GM19395 (cell line): ENCODE data around the gene ZNF668.
"Not testable (repeated sequence)": the region's sequence is repeated elsewhere in the genome, so short reads cannot be mapped to it uniquely, and the experiment has no call there.

Source experiments
- ATAC-seq: cut with Tn5 transposase; IDR thresholded peaks from one replicate; pipeline ENCODE4 v1.9.1; 2021; ENCODE audit warnings: mild to moderate bottlenecking, moderate library complexity; ENCODE audit not compliant: unreplicated experiment

Gene ZNF668

DNA sequence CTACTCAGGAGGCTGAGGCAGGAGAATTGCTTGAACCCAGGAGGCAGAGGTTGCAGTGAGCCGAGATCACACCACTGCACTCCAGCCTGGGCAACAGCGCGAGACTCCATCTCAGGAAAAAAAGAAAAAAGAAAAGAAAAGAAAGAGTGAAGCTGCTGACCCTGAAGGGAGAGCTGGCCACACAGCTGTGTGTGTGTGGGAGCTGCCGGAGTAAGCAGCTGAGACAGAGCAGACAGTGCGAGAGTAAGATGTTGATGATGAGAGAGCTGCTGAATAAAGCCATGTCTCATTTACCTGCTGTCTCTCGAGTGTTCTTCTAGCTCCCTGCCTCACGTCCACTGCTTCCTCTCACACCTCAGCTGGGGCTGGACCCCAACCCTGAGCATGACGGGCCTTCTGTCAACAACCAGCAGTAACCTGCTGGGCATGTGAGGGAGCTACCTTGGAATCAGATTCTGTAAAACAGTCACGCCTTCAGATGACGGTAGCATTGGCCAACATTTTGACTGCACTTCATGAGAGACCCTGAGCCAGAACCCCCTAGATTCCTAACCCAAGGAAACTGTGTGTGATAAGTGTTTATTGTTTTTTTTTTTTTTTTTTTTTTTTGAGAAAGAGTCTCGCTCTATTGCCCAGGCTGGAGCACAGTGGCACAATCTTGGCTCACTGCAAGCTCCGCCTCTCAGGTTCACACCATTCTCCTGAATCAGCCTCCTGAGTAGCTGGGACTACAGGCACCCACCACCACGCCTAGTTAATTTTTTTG lies 27.0 kb upstream of the ZNF668 start:
- not testable (repeated sequence) for ATAC-seq

DNA sequence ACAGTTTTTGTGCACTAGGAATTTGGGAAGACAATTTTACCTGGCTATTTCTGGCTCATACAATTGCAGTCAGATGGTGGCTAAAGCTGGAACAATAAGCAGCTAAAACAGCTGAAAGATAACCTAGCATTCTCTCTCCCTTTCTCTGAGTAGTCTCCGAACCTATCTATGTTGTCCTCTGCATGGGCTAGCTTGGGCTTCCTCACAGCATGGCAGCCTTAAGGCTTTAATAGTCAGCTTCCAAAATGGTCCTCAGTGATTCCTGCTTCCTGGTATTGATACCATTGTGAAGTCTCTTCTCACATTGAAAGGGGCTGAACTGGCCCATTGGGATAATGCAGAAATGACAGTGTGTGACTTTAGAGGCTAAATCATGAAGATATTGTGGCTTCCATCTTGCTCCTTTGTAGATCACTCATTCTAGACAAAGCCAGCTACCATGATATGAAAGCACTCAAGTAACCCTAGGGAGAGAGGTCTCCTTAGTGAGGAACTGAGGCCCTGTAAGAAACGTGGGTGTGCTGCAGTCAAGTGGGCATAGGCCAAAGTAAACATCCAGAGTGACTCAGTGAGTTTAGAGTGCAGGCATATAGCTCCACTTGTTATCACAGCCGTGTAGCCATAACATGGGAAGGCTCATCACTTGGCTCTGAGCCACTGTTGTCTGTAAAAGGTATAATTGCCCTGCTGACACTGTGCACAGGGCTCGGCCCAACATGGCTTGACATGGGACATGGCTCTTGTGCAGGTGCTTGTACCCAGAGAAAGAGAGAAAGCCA lies 26.0 kb upstream of the ZNF668 start:
- no peak for ATAC-seq

- ATAC-seq = peak; percentile 88
These were observed 20.5 kb upstream of the ZNF668 start, which contains the start of gene VKORC1 for GRCh38 chr16:31094424-31095120. Gene VKORC1 (minus strand): TSS chr16:31094797. CDS start chr16:31094729, 68 bp downstream.

- no peak for ATAC-seq
These were observed 20.0 kb upstream of the ZNF668 start for GRCh38 chr16:31094088-31094423.

- no peak for ATAC-seq
These were observed 19.2 kb upstream of the ZNF668 start for GRCh38 chr16:31093132-31093703.

GRCh38 chr16:31092330-31092729 lies 18.3 kb upstream of the ZNF668 start:
- no peak for ATAC-seq

DNA sequence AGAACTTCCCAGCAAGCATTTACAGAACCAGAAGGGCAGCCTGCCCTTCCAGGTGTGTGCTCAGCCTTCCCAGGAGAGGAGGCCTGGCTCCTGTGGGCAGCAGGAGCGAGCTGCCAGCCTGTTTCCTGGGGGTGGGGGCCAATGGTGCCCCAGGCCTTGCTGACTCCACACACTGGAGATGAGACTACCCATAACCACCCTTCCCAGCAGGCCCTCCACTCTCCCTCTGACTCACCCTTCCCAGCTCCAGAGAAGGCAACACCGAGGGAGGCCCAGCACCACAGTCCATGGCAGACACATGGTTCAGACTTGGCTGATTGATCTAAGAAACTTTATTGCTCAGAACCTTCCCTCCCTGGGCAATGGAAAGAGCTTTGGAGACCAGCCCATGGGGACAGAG lies 16.5 kb upstream of the ZNF668 start:
- ATAC-seq = no peak

GRCh38 chr16:31089199-31089598 lies 15.2 kb upstream of the ZNF668 start:
- no peak for ATAC-seq

GRCh38 chr16:31088459-31089183 lies 14.6 kb upstream of the ZNF668 start, which contains the start of gene PRSS53:
Gene PRSS53 (minus strand): TSS chr16:31088943. CDS start chr16:31088809, 134 bp downstream.
- no peak for ATAC-seq

- no peak for ATAC-seq
These were observed 13.9 kb upstream of the ZNF668 start for GRCh38 chr16:31087971-31088370.

DNA sequence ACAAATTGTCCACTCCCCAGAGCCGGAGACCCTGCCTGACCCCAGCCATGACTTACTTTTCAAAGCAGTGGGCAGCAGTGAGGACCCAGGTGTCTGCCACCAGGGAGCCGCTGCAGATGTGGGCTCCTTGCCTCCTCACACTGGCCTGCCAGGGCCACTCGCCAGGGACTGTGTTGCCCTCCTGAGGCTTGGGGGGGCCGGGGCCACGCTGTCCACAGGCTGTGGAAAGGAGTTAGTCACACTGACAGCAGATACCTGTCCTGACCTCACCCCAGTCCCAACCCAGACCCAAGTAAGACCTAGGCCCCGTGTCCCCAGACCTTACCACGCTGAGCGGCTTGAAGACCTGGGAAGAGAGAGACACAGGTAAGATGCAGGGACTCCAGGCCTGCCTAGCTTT lies 13.4 kb upstream of the ZNF668 start:
- ATAC-seq = no peak

GRCh38 chr16:31086629-31086906 lies 12.5 kb upstream of the ZNF668 start:
- no peak for ATAC-seq

- ATAC-seq = no peak
These were observed 12.0 kb upstream of the ZNF668 start for GRCh38 chr16:31085873-31086628.

- ATAC-seq = no peak
These were observed 11.4 kb upstream of the ZNF668 start for GRCh38 chr16:31085411-31085810.

DNA sequence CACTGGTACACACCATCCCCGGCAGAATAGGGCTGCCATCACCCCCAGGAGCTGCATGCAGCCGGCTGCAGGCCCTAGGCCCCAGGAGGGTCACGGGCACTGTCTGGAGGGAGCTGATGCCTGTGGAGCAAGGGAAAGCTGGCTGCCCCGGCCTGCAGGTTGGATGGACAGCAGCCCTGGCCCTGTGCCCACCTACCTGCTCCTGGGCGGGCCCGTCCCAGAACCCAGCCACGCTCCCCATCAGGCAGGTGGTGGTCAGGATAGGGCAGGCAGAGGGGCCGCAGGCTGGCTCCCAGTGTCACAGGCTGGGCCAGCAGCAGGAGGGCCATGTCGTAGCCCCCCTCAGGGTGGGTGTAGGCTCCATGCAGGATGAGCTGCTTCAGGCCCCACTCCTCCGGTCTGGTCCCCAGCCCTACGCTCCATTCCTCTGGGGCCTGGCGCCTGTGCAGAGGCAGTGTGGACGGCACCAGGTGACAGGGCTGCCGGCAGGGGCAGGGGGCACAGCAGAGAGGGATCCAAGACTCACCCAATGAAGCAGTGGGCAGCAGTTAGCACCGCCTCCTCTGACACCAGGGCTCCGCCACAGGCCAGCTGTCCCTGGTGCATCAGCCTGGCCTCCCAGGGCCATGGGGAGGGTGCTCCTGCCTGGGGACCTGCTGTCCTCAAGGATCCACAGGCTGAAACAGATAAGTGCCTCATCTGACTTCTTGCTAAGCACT lies 10.7 kb upstream of the ZNF668 start:
- ATAC-seq = no peak

DNA sequence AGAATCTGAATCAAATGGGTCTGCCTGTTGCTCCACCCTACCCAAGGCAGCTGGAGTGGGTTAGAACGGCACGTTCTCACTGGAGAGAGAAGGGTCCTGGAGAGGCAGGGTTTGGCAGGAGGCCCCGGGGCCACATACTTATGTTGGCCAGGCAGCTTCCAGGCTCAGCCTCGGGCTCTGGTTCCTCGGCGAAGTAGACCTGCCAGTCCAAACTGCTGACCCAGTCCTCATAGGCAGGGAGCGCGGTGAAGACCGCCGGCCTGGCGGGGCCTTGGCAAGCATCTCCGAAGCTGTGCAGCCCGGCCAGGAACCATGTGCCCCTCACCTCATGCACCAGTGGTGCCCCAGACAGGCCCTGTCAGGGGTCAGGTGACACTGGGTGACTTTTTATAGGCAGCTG lies 9.9 kb upstream of the ZNF668 start:
- ATAC-seq = no peak

GRCh38 chr16:31083556-31083955 lies 9.5 kb upstream of the ZNF668 start:
- no peak for ATAC-seq

DNA sequence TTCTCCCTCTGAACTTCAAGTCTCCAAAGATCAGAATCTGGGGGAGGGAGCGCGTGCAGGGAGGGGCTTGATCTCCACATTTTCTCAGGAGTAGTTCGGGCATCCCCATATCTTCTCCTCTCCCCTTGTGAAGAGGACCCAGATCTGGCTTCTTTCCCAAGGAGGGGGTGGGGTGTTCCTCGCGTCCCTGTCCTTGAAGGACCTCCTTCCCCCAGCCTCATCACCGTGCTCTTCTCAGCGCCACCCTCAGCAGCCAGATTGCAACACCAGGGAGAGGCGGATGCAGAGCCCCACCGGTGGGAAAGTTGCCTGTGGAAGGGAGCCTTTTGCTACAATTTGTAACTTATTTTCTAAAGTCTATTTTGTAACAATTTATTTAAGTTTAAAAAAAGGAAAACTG lies 9.0 kb upstream of the ZNF668 start:
- no peak for ATAC-seq

GRCh38 chr16:31082368-31083045 lies 8.5 kb upstream of the ZNF668 start:
- ATAC-seq = no peak
